PFSK-1 (cell line): Measurements from ENCODE around the gene PXT1.

Source experiments
- FOXP2 ChIP-seq: optimal IDR thresholded peaks from 2 replicates; pipeline ENCODE3; 2011; ENCODE audit warnings: borderline replicate concordance, control low read depth, inconsistent platforms; ENCODE audit not compliant: insufficient read depth; ENCODE audit errors: extremely low read length, extremely low read depth
- POLR2AphosphoS5 ChIP-seq: IDR thresholded peaks from 2 replicates; pipeline ENCODE4 v1.6.1; 2012; ENCODE audit warnings: low read depth, mild to moderate bottlenecking, control low read depth, low read length, moderate library complexity
- SIN3A ChIP-seq: IDR thresholded peaks from 2 replicates; pipeline ENCODE4 v1.6.1; 2012; ENCODE audit warnings: mild to moderate bottlenecking, low read length, moderate library complexity, borderline replicate concordance; ENCODE audit not compliant: insufficient read depth
- TAF1 ChIP-seq: IDR thresholded peaks from 2 replicates; pipeline ENCODE4 v1.6.1; 2012; ENCODE audit warnings: low read length, control low read depth, borderline replicate concordance; ENCODE audit not compliant: insufficient read depth

DNA sequence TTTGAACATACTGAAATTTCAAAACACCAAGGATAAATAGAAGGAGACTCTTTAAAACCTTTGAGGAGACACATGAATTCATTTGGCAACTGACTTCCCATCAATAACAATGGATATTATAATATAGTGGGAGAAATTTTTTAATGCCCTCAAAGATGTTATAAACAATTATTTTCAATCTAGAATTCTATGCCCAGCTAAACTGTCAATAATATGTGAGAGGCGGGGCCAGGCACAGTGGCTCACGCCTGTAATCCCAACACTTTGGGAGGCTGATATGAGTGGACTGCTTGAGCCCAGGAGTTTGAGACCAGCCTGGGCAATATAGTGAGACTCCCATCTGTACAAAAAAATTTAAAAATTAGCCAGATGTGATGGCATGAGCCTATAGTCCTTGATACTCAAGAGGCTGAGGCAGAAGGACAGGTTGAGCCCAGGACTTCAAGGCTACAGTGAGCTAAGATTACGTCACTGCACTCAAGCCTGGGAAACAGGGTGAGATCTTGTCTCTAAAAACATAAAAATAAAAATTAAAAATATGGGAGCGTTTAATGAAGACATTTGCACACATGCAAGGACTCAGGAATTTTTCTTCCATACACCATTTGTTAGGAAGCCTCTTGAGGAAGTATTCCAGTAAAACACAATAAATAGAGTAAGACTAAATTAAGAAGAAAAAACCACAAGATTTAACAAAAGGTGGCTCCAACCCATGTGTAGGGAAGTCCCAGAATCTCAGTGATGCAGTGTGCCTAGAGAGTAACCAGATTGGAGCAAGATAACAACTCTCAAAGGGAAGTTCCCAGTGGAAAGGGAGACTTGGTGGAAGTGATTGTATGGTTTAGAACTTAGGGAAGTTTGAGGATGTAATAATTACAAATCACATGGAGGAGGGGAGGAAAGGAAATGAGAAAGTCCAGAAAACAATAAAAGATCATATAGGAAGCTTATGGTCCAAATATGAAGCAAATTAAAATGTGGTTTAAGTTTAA is 28.9 kb downstream of the PXT1 start:
- TF ChIP-seq TAF1 (no peak), SIN3A (no peak), FOXP2 (no peak), POLR2AphosphoS5 (no peak)
